Mesendoderm (in vitro differentiated cells): ENCODE measurements around the gene RNF123.
A peak's percentile ranks its signal among the peaks of the same experiment; 100 is the strongest.

Source experiments
- DNase-seq: peaks from one replicate; pipeline ENCODE4 v3.0.0; 2013
- H2AK5ac ChIP-seq: 2 replicates; pipeline ENCODE4 v1.6.1; 2013; ENCODE audit warnings: low read length, inconsistent platforms
- H2BK120ac ChIP-seq: 2 replicates; pipeline ENCODE4 v1.6.1; 2013; ENCODE audit warnings: low read depth, mild to moderate bottlenecking, low read length, moderate library complexity, mixed read lengths
- H2BK15ac ChIP-seq: replicated peaks from 2 replicates; pipeline ENCODE4 v1.6.1; 2013; ENCODE audit warnings: low read depth, mild to moderate bottlenecking, moderate library complexity
- H2BK5ac ChIP-seq: 2 replicates; pipeline ENCODE4 v1.6.1; 2013; ENCODE audit warnings: low read length, inconsistent platforms
- H3K18ac ChIP-seq: 2 replicates; pipeline ENCODE4 v1.6.1; 2013; ENCODE audit warnings: mild to moderate bottlenecking, low read length, mixed read lengths
- H3K23ac ChIP-seq: one replicate; pipeline ENCODE4 v1.6.1; 2013; ENCODE audit warnings: low read length
- H3K27ac ChIP-seq: 2 replicates; pipeline ENCODE4 v1.5.1; 2013; ENCODE audit warnings: low read depth, mild to moderate bottlenecking, inconsistent platforms, low read length, moderate library complexity
- H3K27me3 ChIP-seq: 2 replicates; pipeline ENCODE4 v1.6.1; 2013; ENCODE audit warnings: low read length, control low read depth, mild to moderate bottlenecking, inconsistent platforms; ENCODE audit not compliant: insufficient read depth, poor library complexity
- H3K36me3 ChIP-seq: 2 replicates; pipeline ENCODE4 v1.6.1; 2013; ENCODE audit warnings: low read length, inconsistent platforms; ENCODE audit not compliant: control insufficient read depth, insufficient read depth
- H3K4ac ChIP-seq: one replicate; pipeline ENCODE4 v1.6.1; 2013; ENCODE audit warnings: low read depth, mild to moderate bottlenecking, low read length, moderate library complexity
- H3K4me1 ChIP-seq: 2 replicates; pipeline ENCODE4 v1.6.1; 2013; ENCODE audit warnings: low read depth, low read length, inconsistent platforms; ENCODE audit not compliant: control insufficient read depth
- H3K4me2 ChIP-seq: 2 replicates; pipeline ENCODE4 v1.6.1; 2013; ENCODE audit warnings: low read length
- H3K4me3 ChIP-seq: 2 replicates; pipeline ENCODE4 v1.5.1; 2013; ENCODE audit warnings: mild to moderate bottlenecking, low read length
- H3K56ac ChIP-seq: one replicate; pipeline ENCODE4 v1.6.1; 2013; ENCODE audit warnings: low read length
- H3K79me1 ChIP-seq: 2 replicates; pipeline ENCODE4 v1.6.1; 2013; ENCODE audit warnings: low read length, inconsistent platforms
- H3K79me2 ChIP-seq: 2 replicates; pipeline ENCODE4 v1.6.1; 2013; ENCODE audit warnings: mild to moderate bottlenecking, low read length; ENCODE audit not compliant: control insufficient read depth, insufficient read depth
- H3K9ac ChIP-seq: 2 replicates; pipeline ENCODE4 v1.6.1; 2013; ENCODE audit warnings: low read length, inconsistent platforms
- H4K5ac ChIP-seq: one replicate; pipeline ENCODE4 v1.6.1; 2013; ENCODE audit warnings: low read length
- H4K8ac ChIP-seq: one replicate; pipeline ENCODE4 v1.6.1; 2013; ENCODE audit warnings: low read depth, mild to moderate bottlenecking, control low read depth, low read length, moderate library complexity
- WGBS: extraction: QIAGEN DNeasy Blood & Tissue Kit; methylation state at CpG from one replicate; pipeline ENCODE4 v1.1.7; 2013; ENCODE audit warnings: low lambda C conversion rate, missing lambda C conversion rate; ENCODE audit not compliant: insufficient coverage; ENCODE audit errors: extremely low coverage; 5-methylcytosine and 5-hydroxymethylcytosine counted together

RNF123 gene

DNA sequence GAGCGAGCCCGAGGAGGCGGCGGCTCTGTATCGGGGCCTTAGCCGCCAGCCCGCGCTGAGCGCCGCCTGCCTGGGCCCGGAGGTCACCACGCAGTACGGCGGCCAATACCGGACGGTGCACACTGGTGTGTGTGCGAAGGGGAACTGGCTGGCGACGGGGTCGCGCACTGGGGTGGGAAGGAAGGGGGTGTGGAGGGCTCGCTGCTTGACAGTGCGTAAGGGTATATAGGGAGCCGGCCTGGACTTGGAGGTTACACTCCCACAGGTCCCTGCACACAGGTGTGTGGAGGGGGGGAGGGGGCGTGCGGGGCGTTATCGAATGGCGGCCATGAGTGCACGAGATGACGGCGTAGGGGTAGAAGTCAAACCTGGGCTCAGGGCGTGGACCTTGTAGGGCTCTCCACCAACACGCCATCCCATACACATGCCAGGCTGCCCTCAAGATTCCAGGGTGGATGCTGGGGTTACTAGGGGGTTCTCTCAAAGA lies 14.8 kb upstream of the RNF123 start:
- Histone ChIP-seq H3K18ac (peak overlapping the region; percentile 11), H3K27me3 (no peaks in the 10 kb centered on the region), H3K4ac (no peak overlapping the region), H3K23ac (no peak overlapping the region), H3K36me3 (peaks cover 8% of the 10 kb centered on the region), H2AK5ac (no peak overlapping the region), H3K79me2 (peaks cover 10% of the 10 kb centered on the region), H3K4me1 (peaks cover 6% of the 10 kb centered on the region), H3K4me3 (peak overlapping the region; percentile 96), H2BK5ac (no peak overlapping the region), H2BK120ac (no peak overlapping the region), H2BK15ac (no peak overlapping the region), H3K9ac (peak overlapping the region; percentile 94), H3K56ac (peak overlapping the region; percentile 98), H3K27ac (no peak overlapping the region), H4K8ac (no peak overlapping the region), H3K4me2 (peak overlapping the region; percentile 86), H3K79me1 (peaks cover 17% of the 10 kb centered on the region), H4K5ac (no peak overlapping the region)
- no peak for DNase-seq
- no CpG with 5 or more reads among the region's 34 CpGs for WGBS

DNA sequence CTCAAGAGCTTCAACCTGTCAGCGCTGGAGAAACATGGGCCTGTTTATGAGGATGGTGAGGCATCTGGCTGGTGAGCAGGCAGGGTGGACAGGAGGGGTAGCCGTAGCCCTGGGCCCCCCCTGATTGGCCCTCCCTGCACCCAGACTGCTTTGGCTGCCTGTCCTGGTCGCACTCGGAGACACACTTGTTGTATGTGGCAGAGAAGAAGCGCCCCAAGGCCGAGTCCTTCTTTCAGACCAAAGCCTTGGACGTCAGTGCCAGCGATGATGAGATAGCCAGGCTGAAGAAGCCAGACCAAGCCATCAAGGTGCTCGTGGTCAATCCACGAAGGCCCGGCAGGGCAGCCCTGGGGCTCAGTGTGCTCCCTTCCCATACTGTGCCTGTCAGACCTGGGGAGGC lies 13.4 kb upstream of the RNF123 start:
- no peak overlapping the region for H3K9ac ChIP-seq
- no peak overlapping the region for H2BK15ac ChIP-seq
- peaks cover 6% of the 10 kb centered on the region for H3K4me1 ChIP-seq
- H3K23ac ChIP-seq: no peak overlapping the region
- H3K56ac ChIP-seq: no peak overlapping the region
- H2AK5ac ChIP-seq: no peak overlapping the region
- H3K79me2 ChIP-seq: peaks cover 10% of the 10 kb centered on the region
- no peak overlapping the region for H3K4me2 ChIP-seq
- H2BK120ac ChIP-seq: no peak overlapping the region
- WGBS: no CpG with 5 or more reads among the region's 11 CpGs
- no peak for DNase-seq
- H3K4ac ChIP-seq: no peak overlapping the region
- peaks cover 13% of the 10 kb centered on the region for H3K36me3 ChIP-seq
- no peak overlapping the region for H3K4me3 ChIP-seq
- peaks cover 17% of the 10 kb centered on the region for H3K79me1 ChIP-seq
- no peak overlapping the region for H2BK5ac ChIP-seq
- H4K5ac ChIP-seq: no peak overlapping the region
- no peaks in the 10 kb centered on the region for H3K27me3 ChIP-seq
- no peak overlapping the region for H4K8ac ChIP-seq
- no peak overlapping the region for H3K18ac ChIP-seq
- no peak overlapping the region for H3K27ac ChIP-seq

DNA sequence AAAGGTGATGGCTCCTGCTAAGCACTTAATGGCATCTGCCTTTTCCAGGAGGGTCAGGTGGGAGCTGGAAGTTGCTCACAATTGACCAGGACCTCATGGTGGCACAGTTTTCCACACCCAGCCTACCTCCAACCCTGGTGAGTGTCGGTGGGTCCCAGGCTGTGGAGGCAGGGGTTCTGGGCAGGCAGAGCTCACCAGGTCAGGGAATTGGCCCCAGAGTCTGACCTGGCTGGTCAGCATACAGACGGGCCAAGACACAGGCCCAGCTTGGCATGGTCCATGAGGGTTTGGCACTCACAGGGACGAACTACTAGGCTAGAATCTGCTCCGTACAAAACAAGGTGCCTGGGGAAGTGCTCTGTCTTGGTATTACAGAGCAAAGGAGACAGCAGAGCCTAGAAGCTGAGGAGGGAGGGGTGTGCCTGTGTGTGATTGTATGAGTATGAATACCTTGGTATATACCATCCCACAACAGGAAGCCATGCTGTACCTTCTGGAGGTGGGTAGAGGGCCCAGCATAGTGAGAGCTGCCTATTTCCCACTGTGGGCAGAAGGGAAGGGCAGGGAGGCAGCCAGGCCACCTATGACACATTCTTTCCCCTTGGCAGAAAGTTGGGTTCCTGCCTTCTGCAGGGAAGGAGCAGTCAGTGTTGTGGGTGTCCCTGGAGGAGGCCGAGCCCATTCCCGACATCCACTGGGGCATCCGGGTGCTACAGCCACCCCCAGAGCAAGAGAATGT lies 8.7 kb upstream of the RNF123 start:
- H3K27me3 ChIP-seq: no peaks in the 10 kb centered on the region
- H3K56ac ChIP-seq: no peak overlapping the region
- H3K4me2 ChIP-seq: no peak overlapping the region
- no peak for DNase-seq
- H3K4me1 ChIP-seq: no peaks in the 10 kb centered on the region
- WGBS: no CpG with 5 or more reads among the region's 7 CpGs
- H2BK5ac ChIP-seq: no peak overlapping the region
- peaks cover 3% of the 10 kb centered on the region for H3K79me1 ChIP-seq
- H2AK5ac ChIP-seq: no peak overlapping the region
- no peak overlapping the region for H3K4ac ChIP-seq
- no peak overlapping the region for H2BK15ac ChIP-seq
- H3K79me2 ChIP-seq: no peaks in the 10 kb centered on the region
- no peak overlapping the region for H3K4me3 ChIP-seq
- H3K27ac ChIP-seq: no peak overlapping the region
- H3K18ac ChIP-seq: no peak overlapping the region
- H3K9ac ChIP-seq: no peak overlapping the region
- no peak overlapping the region for H4K8ac ChIP-seq
- no peak overlapping the region for H4K5ac ChIP-seq
- H3K36me3 ChIP-seq: peaks cover 21% of the 10 kb centered on the region
- no peak overlapping the region for H3K23ac ChIP-seq
- no peak overlapping the region for H2BK120ac ChIP-seq

DNA sequence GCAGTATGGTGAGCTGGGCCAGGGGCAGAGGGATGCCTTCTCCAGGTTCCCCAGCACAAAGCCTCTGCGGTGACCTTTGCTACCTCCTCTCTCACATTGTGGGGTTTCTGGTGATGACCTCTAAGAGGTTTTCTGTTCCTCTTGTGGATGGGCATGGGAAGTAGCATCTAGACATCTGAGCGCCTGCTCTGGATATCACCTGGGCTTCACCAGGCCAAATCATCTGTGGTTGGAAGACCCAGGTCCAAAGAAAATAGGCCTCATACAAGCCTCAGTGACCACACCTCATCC lies 8.2 kb upstream of the RNF123 start:
- Histone ChIP-seq H3K79me2 (no peaks in the 10 kb centered on the region), H3K4me1 (no peaks in the 10 kb centered on the region), H3K27ac (no peak overlapping the region), H3K23ac (no peak overlapping the region), H4K5ac (no peak overlapping the region), H3K18ac (no peak overlapping the region), H3K56ac (no peak overlapping the region), H3K79me1 (no peaks in the 10 kb centered on the region), H2AK5ac (no peak overlapping the region), H3K9ac (no peak overlapping the region), H3K4me2 (no peak overlapping the region), H3K36me3 (peaks cover 21% of the 10 kb centered on the region), H4K8ac (no peak overlapping the region), H3K27me3 (no peaks in the 10 kb centered on the region), H3K4me3 (no peak overlapping the region), H2BK120ac (no peak overlapping the region), H3K4ac (no peak overlapping the region), H2BK5ac (no peak overlapping the region), H2BK15ac (no peak overlapping the region)
- no peak for DNase-seq
- no CpG with 5 or more reads among the region's 2 CpGs for WGBS

DNA sequence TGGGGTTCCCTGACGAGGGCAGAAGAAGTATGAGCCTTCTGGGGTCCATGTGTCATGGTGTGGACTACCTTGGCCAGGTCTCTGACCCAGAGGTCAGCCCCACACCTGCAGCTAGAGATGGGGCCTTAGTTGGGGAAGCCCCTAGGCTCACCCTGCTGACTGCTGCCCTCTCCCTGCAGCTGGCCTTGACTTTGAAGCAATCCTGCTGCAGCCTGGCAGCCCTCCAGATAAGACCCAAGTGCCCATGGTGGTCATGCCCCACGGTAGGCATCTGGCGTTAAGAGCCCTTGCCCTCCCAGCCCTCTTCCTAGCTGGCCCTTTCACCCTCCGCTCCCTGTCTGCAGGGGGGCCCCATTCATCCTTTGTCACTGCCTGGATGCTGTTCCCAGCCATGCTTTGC lies 7.8 kb upstream of the RNF123 start:
- Histone ChIP-seq H3K4ac (no peak overlapping the region), H2BK120ac (no peak overlapping the region), H3K36me3 (peaks cover 20% of the 10 kb centered on the region), H3K9ac (no peak overlapping the region), H3K27me3 (no peaks in the 10 kb centered on the region), H3K4me1 (no peaks in the 10 kb centered on the region), H3K18ac (no peak overlapping the region), H3K27ac (no peak overlapping the region), H3K4me3 (no peak overlapping the region), H4K5ac (no peak overlapping the region), H3K23ac (no peak overlapping the region), H3K56ac (no peak overlapping the region), H3K4me2 (no peak overlapping the region), H2BK5ac (no peak overlapping the region), H2AK5ac (no peak overlapping the region), H4K8ac (no peak overlapping the region), H3K79me1 (no peaks in the 10 kb centered on the region), H3K79me2 (no peaks in the 10 kb centered on the region), H2BK15ac (no peak overlapping the region)
- DNase-seq: no peak
- WGBS: no CpG with 5 or more reads among the region's 4 CpGs

DNA sequence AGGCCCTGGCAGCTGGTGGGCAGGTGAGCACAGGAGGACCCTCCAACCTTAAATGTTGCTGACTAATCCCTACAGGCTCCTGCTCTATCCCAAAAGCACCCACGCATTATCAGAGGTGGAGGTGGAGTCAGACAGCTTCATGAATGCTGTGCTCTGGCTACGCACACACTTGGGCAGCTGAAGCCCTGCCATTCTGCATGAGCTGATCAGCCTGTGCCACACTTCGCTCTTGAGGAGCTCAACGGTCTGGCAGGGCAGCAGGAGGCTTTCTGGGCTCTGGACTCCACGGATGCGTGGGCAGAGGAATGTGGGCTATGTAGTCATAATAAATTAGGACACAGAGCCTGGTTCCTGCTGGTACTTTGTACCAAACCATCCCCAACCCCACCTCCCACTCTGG lies 6.2 kb upstream of the RNF123 start:
- Histone ChIP-seq H3K9ac (no peak overlapping the region), H2BK120ac (no peak overlapping the region), H3K56ac (no peak overlapping the region), H4K5ac (no peak overlapping the region), H2BK5ac (no peak overlapping the region), H3K79me2 (no peaks in the 10 kb centered on the region), H4K8ac (no peak overlapping the region), H3K4me1 (no peaks in the 10 kb centered on the region), H3K4me3 (no peak overlapping the region), H3K36me3 (peaks cover 18% of the 10 kb centered on the region), H3K4me2 (no peak overlapping the region), H3K79me1 (no peaks in the 10 kb centered on the region), H3K18ac (no peak overlapping the region), H3K23ac (no peak overlapping the region), H3K4ac (no peak overlapping the region), H2AK5ac (no peak overlapping the region), H2BK15ac (no peak overlapping the region), H3K27ac (no peak overlapping the region), H3K27me3 (no peaks in the 10 kb centered on the region)
- no peak for DNase-seq
- no CpG with 5 or more reads among the region's 6 CpGs for WGBS
